ENCODE data around the gene NLGN3. TPM values are rescaled to one million over a fixed set of nuclear protein-coding genes. Genes with fewer than 3 reads are reported as not detected.

The NLGN3 gene
- polyA plus RNA-seq, 3 donors, result 0.05 to 0.80 TPM; not detected in 1

GRCh38 chrX:71175531-71175930, 30.9 kb downstream of the NLGN3 start:
- Histone ChIP-seq H3K4me1 (ENCODE audit: control insufficient read depth in 1 of 2, insufficient read depth in 2 of 2, low read length in 2 of 2) (peaks cover 18 to 20% of the 10 kb centered on the region in 2 donors), H3K79me2 (ENCODE audit: insufficient read depth, low read length) (peaks cover 3% of the 10 kb centered on the region), H3K4me3 (replicated peaks in 1 of 3; ENCODE audit: low read depth in 2 of 3, low read length in 3 of 3) (no peak overlapping the region), H4K20me1 (ENCODE audit: insufficient read depth, low read length) (no peaks in the 10 kb centered on the region), H2AFZ (ENCODE audit: insufficient read depth, low read depth, low read length, poor library complexity, severe bottlenecking) (no peak overlapping the region), H3K4me2 (replicated peaks; ENCODE audit: extremely low read depth, low read length, poor library complexity, severe bottlenecking) (no peak overlapping the region), H3K27me3 (ENCODE audit: control insufficient read depth in 2 of 2, insufficient read depth in 2 of 2, low read length in 2 of 2) (no peaks in the 10 kb centered on the region), H3K9ac (ENCODE audit: insufficient read depth, low read length, poor library complexity, severe bottlenecking) (no peak overlapping the region), H3K9me3 (replicated peaks in 1 of 2; ENCODE audit: control insufficient read depth in 1 of 2, insufficient read depth in 1 of 2, low read length in 2 of 2) (no peaks in the 10 kb centered on the region), H3K36me3 (replicated peaks in 1 of 2; ENCODE audit: control insufficient read depth in 1 of 2, insufficient read depth in 2 of 2, low read length in 2 of 2) (peaks cover 8 to 21% of the 10 kb centered on the region in 2 donors), H3K27ac (ENCODE audit: low read depth in 1 of 2, low read length in 2 of 2) (no peak overlapping the region)
- H3K27ac Mint-ChIP-seq, result no peak overlapping the region
- no peak for DNase-seq
- H3K27me3 Mint-ChIP-seq (ENCODE audit: low read depth in 3 of 3), result peaks cover 0 to 5% (median 1%) of the 10 kb centered on the region in 3 donors
- no CpG with 5 or more reads among the region's 5 CpGs for WGBS (ENCODE audit: insufficient coverage)
- H3K9me3 Mint-ChIP-seq, result no peaks in the 10 kb centered on the region
- peaks cover 24 to 32% of the 10 kb centered on the region in 2 donors for H3K36me3 Mint-ChIP-seq
- intact Hi-C loops (cut with micrococcal nuclease), result loop anchor here (5.0 to 10.0 kb wide), 2 partner anchors 81 to 203 kb away; partner anchors contain the start of gene FOXO4 (in 1 of the 2)
- H3K4me3 Mint-ChIP-seq, result no peak overlapping the region
- peaks cover 40% of the 10 kb centered on the region for H3K4me1 Mint-ChIP-seq
- no peak for TF ChIP-seq CTCF (IDR thresholded peaks at IDR 0.05)

- H3K4me3 Mint-ChIP-seq, result no peak overlapping the region
- Histone ChIP-seq H2AFZ (ENCODE audit: insufficient read depth, low read depth, low read length, poor library complexity, severe bottlenecking) (no peak overlapping the region), H3K36me3 (replicated peaks in 1 of 2; ENCODE audit: control insufficient read depth in 1 of 2, insufficient read depth in 2 of 2, low read length in 2 of 2) (peaks cover 8 to 21% of the 10 kb centered on the region in 2 donors), H3K27me3 (ENCODE audit: control insufficient read depth in 2 of 2, insufficient read depth in 2 of 2, low read length in 2 of 2) (no peaks in the 10 kb centered on the region), H3K27ac (ENCODE audit: low read depth in 1 of 2, low read length in 2 of 2) (no peak overlapping the region), H3K4me1 (ENCODE audit: control insufficient read depth in 1 of 2, insufficient read depth in 2 of 2, low read length in 2 of 2) (peaks cover 5 to 10% of the 10 kb centered on the region in 2 donors), H3K4me2 (replicated peaks; ENCODE audit: extremely low read depth, low read length, poor library complexity, severe bottlenecking) (no peak overlapping the region), H3K79me2 (ENCODE audit: insufficient read depth, low read length) (no peaks in the 10 kb centered on the region), H3K9me3 (replicated peaks in 1 of 2; ENCODE audit: control insufficient read depth in 1 of 2, insufficient read depth in 1 of 2, low read length in 2 of 2) (no peaks in the 10 kb centered on the region), H3K4me3 (replicated peaks in 1 of 3; ENCODE audit: low read depth in 2 of 3, low read length in 3 of 3) (no peak overlapping the region), H4K20me1 (ENCODE audit: insufficient read depth, low read length) (no peaks in the 10 kb centered on the region), H3K9ac (ENCODE audit: insufficient read depth, low read length, poor library complexity, severe bottlenecking) (no peak overlapping the region)
- peaks cover 24 to 32% of the 10 kb centered on the region in 2 donors for H3K36me3 Mint-ChIP-seq
- intact Hi-C loops (cut with micrococcal nuclease), result loop anchor here (5.0 to 10.0 kb wide), 2 partner anchors 83 to 205 kb away; partner anchors contain the start of gene FOXO4 (in 1 of the 2)
- H3K4me1 Mint-ChIP-seq, result peaks cover 26% of the 10 kb centered on the region
- no CpG with 5 or more reads among the region's 3 CpGs for WGBS (ENCODE audit: insufficient coverage)
- H3K9me3 Mint-ChIP-seq, result peaks cover 0 to 2% (median 0%) of the 10 kb centered on the region in 7 donors
- H3K27me3 Mint-ChIP-seq (ENCODE audit: low read depth in 3 of 3), result peaks cover 0 to 6% (median 2%) of the 10 kb centered on the region in 3 donors
- no peak for DNase-seq
- no peak for TF ChIP-seq CTCF (IDR thresholded peaks at IDR 0.05)
- H3K27ac Mint-ChIP-seq, result peak overlapping the region in 1 of 7 donors; percentile 37
Measured at GRCh38 chrX:71177327-71177726, 32.7 kb downstream of the NLGN3 start.
